Left lung (tissue), 10 donors: ENCODE measurements around the gene RAB3GAP1. TPM values are rescaled to one million over a fixed set of nuclear protein-coding genes. Genes with fewer than 3 reads are reported as not detected.

Experiments used
- ATAC-seq: fragments of 200-7000 bp; cut with Tn5 transposase; one replicate; pipeline ENCODE4 v1.9.1; 2020; ENCODE audit warnings: moderate library complexity
- DNase-seq, 4 donors: peaks; one replicate each; pipeline ENCODE4 v3.0.0-alpha.2; 2013 to 2020
- H3K27ac ChIP-seq, 2 donors: fragments of 200-600 bp; sonication (generic) in 1 of 2; one replicate each; pipeline versions ENCODE4 v1.5.0 to v1.8.0; 2020 to 2021
- H3K27me3 ChIP-seq, 2 donors: fragments of 200-600 bp; sonication (generic) in 1 of 2; one replicate each; pipeline versions ENCODE4 v1.5.0 to v1.8.0; 2020 to 2021
- H3K36me3 ChIP-seq, 2 donors: fragments of 200-600 bp; sonication (generic) in 1 of 2; one replicate each; pipeline versions ENCODE4 v1.5.0 to v1.8.0; 2020 to 2021
- H3K4me1 ChIP-seq, 2 donors: fragments of 200-600 bp; one replicate each; pipeline ENCODE4 v1.8.0; 2021
- H3K4me3 ChIP-seq, 2 donors: fragments of 200-600 bp; sonication (generic) in 1 of 2; one replicate each; pipeline versions ENCODE4 v1.5.0 to v1.8.0; 2020 to 2021; ENCODE audit warnings: mild to moderate bottlenecking in 1 of 2
- H3K9me3 ChIP-seq, 2 donors: fragments of 200-600 bp; sonication (generic) in 1 of 2; one replicate each; pipeline versions ENCODE4 v1.5.0 to v1.8.0; 2020 to 2021
- intact Hi-C, 2 donors: fragments of 100-400 bp; cut with DNase I; formaldehyde crosslinking; loops; one replicate each; pipeline versions ENCODE4 v1.11.2 to v1.14.2; 2022
- polyA plus RNA-seq, 6 donors: library from polyadenylated mRNA; unstranded; fragments of 120-200 nt; gene quantifications; one replicate each; pipeline ENCODE4 v1.2.1, GENCODE V29; 2013; ENCODE audit not compliant: insufficient read length in 6 of 6
- total RNA-seq, 2 donors: library from RNA; stranded (reverse); fragmentation: NEBNext Ultra II Directional; extraction: Animal tissue kit (Norgen Biotek cat#: 25700); gene quantifications; one replicate each; pipeline ENCODE4 v1.2.1, GENCODE V29; 2021
- TF ChIP-seq, protein P1 (sequence below), 2 donors: fragments of 200-600 bp; sonication (generic) in 1 of 2; IDR thresholded peaks; one replicate each; pipeline versions ENCODE4 v1.5.0 to v1.8.0; 2021; ENCODE audit warnings: antibody characterized with exemption in 2 of 2
- donor health status: DM: no; HTN: yes; CAD: no.
- donor health status: DM: no; HTN: no; CAD: no.

RAB3GAP1 gene
- total and polyA plus RNA-seq, 8 donors = 40.2 to 68.1 (median 59.7) TPM

DNA sequence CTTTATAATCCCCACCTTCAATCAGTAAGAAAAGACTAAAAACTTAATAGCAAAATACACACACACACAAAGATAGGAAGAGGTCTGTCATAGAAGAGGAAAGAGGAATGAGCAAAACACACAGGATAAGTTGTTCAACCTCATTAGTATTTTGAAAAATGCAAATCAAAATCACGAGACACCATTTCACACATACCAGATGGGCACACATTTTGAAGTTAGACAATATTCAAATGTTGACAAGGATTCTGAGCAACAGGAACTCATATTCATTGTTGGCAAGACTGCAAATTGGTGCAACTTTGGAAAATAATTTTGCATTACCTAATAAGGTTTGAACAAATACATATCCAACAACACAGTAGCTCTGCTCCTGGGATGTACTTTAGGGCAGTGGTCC, 127.6 kb downstream of the RAB3GAP1 start:
- no peak for DNase-seq

DNA sequence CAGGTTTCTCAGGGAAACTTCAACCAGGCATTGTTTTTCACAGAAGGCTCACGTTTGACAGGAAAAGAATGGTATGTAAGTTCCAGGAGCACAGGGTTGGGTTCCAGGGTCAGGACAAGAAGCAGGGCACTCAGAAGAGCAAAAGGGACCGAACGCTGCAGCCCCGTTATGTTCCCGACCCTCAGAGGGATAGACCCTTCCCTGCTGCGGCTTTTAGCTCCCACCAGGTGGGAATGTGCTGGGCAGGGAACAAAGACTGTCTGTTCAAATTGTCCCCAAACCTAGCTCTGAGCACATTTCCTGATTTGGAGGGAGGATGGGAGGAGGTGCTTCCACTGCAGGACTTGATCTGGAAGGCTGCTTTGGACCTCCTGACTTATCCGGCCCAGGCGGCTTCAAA, 130.1 kb downstream of the RAB3GAP1 start:
- ATAC-seq (no peak), DNase-seq (no peak)
- H3K27me3 ChIP-seq = no peaks in the 10 kb centered on the region
- no peaks in the 10 kb centered on the region for H3K4me1 ChIP-seq
- no peak overlapping the region for H3K4me3 ChIP-seq
- no peak overlapping the region for H3K27ac ChIP-seq
- peaks cover 0 to 12% of the 10 kb centered on the region in 2 donors for H3K36me3 ChIP-seq
- H3K9me3 ChIP-seq = peaks cover 0 to 4% of the 10 kb centered on the region in 2 donors
- intact Hi-C loops = no loop called here
- TF ChIP-seq, protein P1, sequence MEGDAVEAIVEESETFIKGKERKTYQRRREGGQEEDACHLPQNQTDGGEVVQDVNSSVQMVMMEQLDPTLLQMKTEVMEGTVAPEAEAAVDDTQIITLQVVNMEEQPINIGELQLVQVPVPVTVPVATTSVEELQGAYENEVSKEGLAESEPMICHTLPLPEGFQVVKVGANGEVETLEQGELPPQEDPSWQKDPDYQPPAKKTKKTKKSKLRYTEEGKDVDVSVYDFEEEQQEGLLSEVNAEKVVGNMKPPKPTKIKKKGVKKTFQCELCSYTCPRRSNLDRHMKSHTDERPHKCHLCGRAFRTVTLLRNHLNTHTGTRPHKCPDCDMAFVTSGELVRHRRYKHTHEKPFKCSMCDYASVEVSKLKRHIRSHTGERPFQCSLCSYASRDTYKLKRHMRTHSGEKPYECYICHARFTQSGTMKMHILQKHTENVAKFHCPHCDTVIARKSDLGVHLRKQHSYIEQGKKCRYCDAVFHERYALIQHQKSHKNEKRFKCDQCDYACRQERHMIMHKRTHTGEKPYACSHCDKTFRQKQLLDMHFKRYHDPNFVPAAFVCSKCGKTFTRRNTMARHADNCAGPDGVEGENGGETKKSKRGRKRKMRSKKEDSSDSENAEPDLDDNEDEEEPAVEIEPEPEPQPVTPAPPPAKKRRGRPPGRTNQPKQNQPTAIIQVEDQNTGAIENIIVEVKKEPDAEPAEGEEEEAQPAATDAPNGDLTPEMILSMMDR (IDR thresholded peaks at IDR 0.05) = no peak

More for the DNA sequence above, 127.6 kb downstream of the RAB3GAP1 start:
- intact Hi-C loops = no loop called here
- H3K4me1 ChIP-seq = no peaks in the 10 kb centered on the region
- ATAC-seq = no peak
- H3K27me3 ChIP-seq = no peaks in the 10 kb centered on the region
- TF ChIP-seq, protein P1 (IDR thresholded peaks at IDR 0.05) = no peak
- H3K36me3 ChIP-seq = peaks cover 0 to 35% of the 10 kb centered on the region in 2 donors
- no peak overlapping the region for H3K27ac ChIP-seq
- H3K4me3 ChIP-seq = no peak overlapping the region
- H3K9me3 ChIP-seq = peaks cover 0 to 12% of the 10 kb centered on the region in 2 donors

GRCh38 chr2:135182601-135183000, 130.5 kb downstream of the RAB3GAP1 start:
- Histone ChIP-seq H3K4me3 (no peak overlapping the region), H3K36me3 (peaks cover 0 to 8% of the 10 kb centered on the region in 2 donors), H3K27me3 (no peaks in the 10 kb centered on the region), H3K4me1 (no peaks in the 10 kb centered on the region), H3K9me3 (no peaks in the 10 kb centered on the region), H3K27ac (no peak overlapping the region)
- ATAC-seq = no peak
- TF ChIP-seq, protein P1 (IDR thresholded peaks at IDR 0.05) = no peak
- no peak for DNase-seq
- intact Hi-C loops = no loop called here

- TF ChIP-seq, protein P1 (IDR thresholded peaks at IDR 0.05) = no peak
- H3K4me1 ChIP-seq = no peaks in the 10 kb centered on the region
- H3K27me3 ChIP-seq = no peaks in the 10 kb centered on the region
- H3K27ac ChIP-seq = no peak overlapping the region
- intact Hi-C loops = no loop called here
- H3K36me3 ChIP-seq = no peaks in the 10 kb centered on the region
- no peak overlapping the region for H3K4me3 ChIP-seq
- ATAC-seq (no peak), DNase-seq (no peak)
- H3K9me3 ChIP-seq = peaks cover 0 to 2% of the 10 kb centered on the region in 2 donors
Measured at GRCh38 chr2:135183822-135184221, 131.7 kb downstream of the RAB3GAP1 start.

DNA sequence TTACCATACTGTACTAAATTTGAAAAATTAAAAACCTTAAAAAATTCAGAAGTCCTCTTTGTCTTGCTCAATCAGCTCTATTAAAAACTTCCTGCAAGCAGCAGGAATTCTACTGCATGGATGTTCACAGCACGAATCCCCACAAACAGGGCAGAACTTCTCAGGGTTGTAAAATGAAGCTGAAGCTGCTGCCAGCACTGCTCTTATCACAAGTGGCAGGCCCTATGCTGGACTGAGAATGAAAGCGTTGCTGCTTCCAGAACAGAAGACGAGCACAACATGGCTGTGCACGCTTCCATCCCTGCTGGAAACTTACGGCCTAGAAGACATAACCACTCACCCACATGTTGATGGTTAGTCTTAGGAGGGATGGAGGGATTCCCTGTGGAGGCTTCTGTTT, 134.0 kb downstream of the RAB3GAP1 start:
- ATAC-seq = no peak
- no peaks in the 10 kb centered on the region for H3K27me3 ChIP-seq
- peaks cover 0 to 19% of the 10 kb centered on the region in 2 donors for H3K9me3 ChIP-seq
- TF ChIP-seq, protein P1 (IDR thresholded peaks at IDR 0.05) = no peak
- intact Hi-C loops = no loop called here
- no peak overlapping the region for H3K4me3 ChIP-seq
- no peak overlapping the region for H3K27ac ChIP-seq
- H3K36me3 ChIP-seq = no peaks in the 10 kb centered on the region
- no peak for DNase-seq
- H3K4me1 ChIP-seq = no peaks in the 10 kb centered on the region
